ENCODE measurements around the gene RAB43. TPM values are rescaled to one million over a fixed set of nuclear protein-coding genes. Genes with fewer than 3 reads are reported as not detected.

The RAB43 gene
- total RNA-seq, 1 experiment from 2014 or later: 22.4 TPM

GRCh38 chr3:129060276-129061022, 61.2 kb downstream of the RAB43 start, which contains the start of gene GP9:
TSS of gene GP9 (plus strand) at chr3:129060779. CDS start at chr3:129061740, 961 bp downstream.
- intact Hi-C loops (cut with micrococcal nuclease): no loop called here
- Histone ChIP-seq H3K9me2 (replicated peaks; ENCODE audit: low read length) (no peaks in the 10 kb centered on the region), H3K4me1 (ENCODE audit: insufficient read depth, low read length) (no peaks in the 10 kb centered on the region), H4K20me1 (ENCODE audit: low read length) (no peaks in the 10 kb centered on the region), H3K9ac (ENCODE audit: low read length) (no peak within 1 kb of the TSS), H3K4me3 (ENCODE audit: low read length) (no peak within 1 kb of the TSS), H3K9me3 (ENCODE audit: low read length) (no peaks in the 10 kb centered on the region), H2AFZ (ENCODE audit: low read length) (no peak within 1 kb of the TSS), H3K36me3 (ENCODE audit: low read depth, low read length) (no peaks in the 10 kb centered on the region), H3K27me3 (ENCODE audit: low read length) (no peaks in the 10 kb centered on the region), H3F3A (ENCODE audit: low read length, unreplicated experiment) (no peaks in the 10 kb centered on the region), H3K4me2 (ENCODE audit: low read length) (no peak within 1 kb of the TSS), H3K79me2 (ENCODE audit: low read length) (no peaks in the 10 kb centered on the region), H3K27ac (ENCODE audit: low read length) (no peak within 1 kb of the TSS)
- no peak for ATAC-seq
- ChIA-PET CTCF (no interaction called here), POLR2A (ENCODE audit: unreplicated experiment) (no interaction called here)
- BruUV-seq (replicated peaks): no TSS peak
- DNase-seq: no peak
- no peak for TF ChIP-seq EZH2 (IDR thresholded peaks at IDR 0.05; ENCODE audit: low read length, unreplicated experiment)
- no peak for TF ChIP-seq EZH2phosphoT487 (IDR thresholded peaks at IDR 0.05; ENCODE audit: borderline replicate concordance, low read length)
- TF ChIP-seq, protein P1, sequence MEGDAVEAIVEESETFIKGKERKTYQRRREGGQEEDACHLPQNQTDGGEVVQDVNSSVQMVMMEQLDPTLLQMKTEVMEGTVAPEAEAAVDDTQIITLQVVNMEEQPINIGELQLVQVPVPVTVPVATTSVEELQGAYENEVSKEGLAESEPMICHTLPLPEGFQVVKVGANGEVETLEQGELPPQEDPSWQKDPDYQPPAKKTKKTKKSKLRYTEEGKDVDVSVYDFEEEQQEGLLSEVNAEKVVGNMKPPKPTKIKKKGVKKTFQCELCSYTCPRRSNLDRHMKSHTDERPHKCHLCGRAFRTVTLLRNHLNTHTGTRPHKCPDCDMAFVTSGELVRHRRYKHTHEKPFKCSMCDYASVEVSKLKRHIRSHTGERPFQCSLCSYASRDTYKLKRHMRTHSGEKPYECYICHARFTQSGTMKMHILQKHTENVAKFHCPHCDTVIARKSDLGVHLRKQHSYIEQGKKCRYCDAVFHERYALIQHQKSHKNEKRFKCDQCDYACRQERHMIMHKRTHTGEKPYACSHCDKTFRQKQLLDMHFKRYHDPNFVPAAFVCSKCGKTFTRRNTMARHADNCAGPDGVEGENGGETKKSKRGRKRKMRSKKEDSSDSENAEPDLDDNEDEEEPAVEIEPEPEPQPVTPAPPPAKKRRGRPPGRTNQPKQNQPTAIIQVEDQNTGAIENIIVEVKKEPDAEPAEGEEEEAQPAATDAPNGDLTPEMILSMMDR (conservative IDR thresholded peaks at IDR 0.05; ENCODE audit: low read depth, low read length): no peak

- Histone ChIP-seq H3K9me2 (replicated peaks; ENCODE audit: low read length) (no peaks in the 10 kb centered on the region), H3K4me2 (ENCODE audit: low read length) (no peak overlapping the region), H3F3A (ENCODE audit: low read length, unreplicated experiment) (no peaks in the 10 kb centered on the region), H3K79me2 (ENCODE audit: low read length) (no peaks in the 10 kb centered on the region), H3K4me3 (ENCODE audit: low read length) (no peak overlapping the region), H3K27me3 (ENCODE audit: low read length) (no peaks in the 10 kb centered on the region), H3K27ac (ENCODE audit: low read length) (no peak overlapping the region), H3K36me3 (ENCODE audit: low read depth, low read length) (no peaks in the 10 kb centered on the region), H2AFZ (ENCODE audit: low read length) (no peak overlapping the region), H3K9me3 (ENCODE audit: low read length) (no peaks in the 10 kb centered on the region), H4K20me1 (ENCODE audit: low read length) (no peaks in the 10 kb centered on the region), H3K4me1 (ENCODE audit: insufficient read depth, low read length) (no peaks in the 10 kb centered on the region), H3K9ac (ENCODE audit: low read length) (no peak overlapping the region)
- ATAC-seq (no peak), DNase-seq (no peak)
- TF ChIP-seq, protein P1 (conservative IDR thresholded peaks at IDR 0.05; ENCODE audit: low read depth, low read length): no peak
- TF ChIP-seq EZH2phosphoT487 (IDR thresholded peaks at IDR 0.05; ENCODE audit: borderline replicate concordance, low read length) (no peak), EZH2 (IDR thresholded peaks at IDR 0.05; ENCODE audit: low read length, unreplicated experiment) (no peak)
- BruUV-seq (replicated peaks): no TSS peak
- intact Hi-C loops (cut with micrococcal nuclease): no loop called here
- CTCF ChIA-PET: no interaction called here
- POLR2A ChIA-PET (ENCODE audit: unreplicated experiment): no interaction called here
Measured at GRCh38 chr3:129059311-129059958, 62.2 kb downstream of the RAB43 start.

All from PC-3 (cell line).